HepG2 (cell line): Measurements from ENCODE around the gene ZNF618. TPM values are rescaled to one million over a fixed set of nuclear protein-coding genes. Genes with fewer than 3 reads are reported as not detected.

Source experiments
- ADNP ChIP-seq: sonication (generic); formaldehyde crosslinking; IDR thresholded peaks from 2 replicates; pipeline ENCODE4 v1.4.0; 2020; ENCODE audit warnings: missing genetic modification reagents
- ARHGAP35 ChIP-seq: sonication (generic); formaldehyde crosslinking; IDR thresholded peaks from 2 replicates; pipeline ENCODE4 v1.9.0; 2022; ENCODE audit warnings: mild to moderate bottlenecking, inconsistent platforms, moderate library complexity, missing genetic modification reagents, borderline replicate concordance
- CBFB ChIP-seq: sonication (generic); formaldehyde crosslinking; IDR thresholded peaks from 2 replicates; pipeline ENCODE4 v1.4.0; 2020; ENCODE audit warnings: missing genetic modification reagents
- FOXJ3 ChIP-seq: sonication (generic); formaldehyde crosslinking; IDR thresholded peaks from 2 replicates; pipeline ENCODE4 v1.4.0; 2020; ENCODE audit warnings: missing genetic modification reagents, mild to moderate bottlenecking, borderline replicate concordance
- FOXO4 ChIP-seq: sonication (generic); formaldehyde crosslinking; conservative IDR thresholded peaks from 2 replicates; pipeline ENCODE4 v1.8.1; 2023; ENCODE audit warnings: missing genetic modification reagents
- HBP1 ChIP-seq: IDR thresholded peaks from 2 replicates; pipeline ENCODE4 v1.6.1; 2016; ENCODE audit warnings: low read depth, control low read depth
- HNRNPUL1 ChIP-seq: fragments of 200-400 bp; formaldehyde crosslinking; IDR thresholded peaks from 2 replicates; pipeline ENCODE4 v1.6.1; 2017; ENCODE audit warnings: low read depth, mild to moderate bottlenecking, low read length, moderate library complexity
- LCORL ChIP-seq, 2 experiments: fragments of 450-650 bp in 1 of 2; sonication (generic) in 1 of 2; formaldehyde crosslinking in 1 of 2; IDR thresholded peaks; 2 replicates each; pipeline versions ENCODE4 v1.5.0 to v1.6.1; 2017 to 2020; ENCODE audit warnings: antibody characterized with exemption in 1 of 2, missing genetic modification reagents in 1 of 2
- MLLT10 ChIP-seq: sonication (generic); formaldehyde crosslinking; IDR thresholded peaks from 2 replicates; pipeline ENCODE4 v1.4.0; 2020; ENCODE audit warnings: missing genetic modification reagents
- SKIL ChIP-seq: sonication (generic); formaldehyde crosslinking; IDR thresholded peaks from 2 replicates; pipeline ENCODE4 v1.8.0; 2022; ENCODE audit warnings: missing genetic modification reagents, mild to moderate bottlenecking, moderate library complexity, borderline replicate concordance
- SP2 ChIP-seq: sonication (generic); formaldehyde crosslinking; IDR thresholded peaks from 2 replicates; pipeline ENCODE4 v1.5.1; 2020; ENCODE audit warnings: mild to moderate bottlenecking, missing genetic modification reagents
- ZFP36L1 ChIP-seq: sonication (generic); formaldehyde crosslinking; IDR thresholded peaks from 2 replicates; pipeline ENCODE4 v1.8.0; 2022; ENCODE audit warnings: mild to moderate bottlenecking, missing genetic modification reagents, moderate library complexity
- ZHX2 ChIP-seq, 2 experiments: sonication (generic) in 1 of 2; formaldehyde crosslinking in 1 of 2; IDR thresholded peaks; 2 replicates each; pipeline versions ENCODE4 v1.6.1 to v1.9.0; 2014 to 2022; ENCODE audit warnings: antibody characterized with exemption in 1 of 2, borderline replicate concordance in 1 of 2, inconsistent platforms in 1 of 2, low read depth in 1 of 2, missing genetic modification reagents in 1 of 2
- ZNF775 ChIP-seq: sonication (generic); formaldehyde crosslinking; IDR thresholded peaks from 2 replicates; pipeline ENCODE4 v1.4.0; 2020; ENCODE audit warnings: missing genetic modification reagents, mild to moderate bottlenecking, moderate library complexity, borderline replicate concordance
- ZNF782 ChIP-seq: sonication (generic); formaldehyde crosslinking; IDR thresholded peaks from 2 replicates; pipeline ENCODE4 v1.4.0; 2020; ENCODE audit warnings: missing genetic modification reagents, mild to moderate bottlenecking, borderline replicate concordance
- polyA plus RNA-seq, 8 experiments: library from polyadenylated mRNA; depleted of rRNA in 3 of 8; stranded (reverse) in 7 of 8; unstranded in 1 of 8; fragments of >200 nt; fragmentation: Illumina TruSeq in 4 of 8; extraction: Trizol in 4 of 8; gene quantifications; 2 replicates each; pipeline versions ENCODE4 v1.2.1 to v1.2.3, GENCODE V29; 2011 to 2016; ENCODE audit warnings: low read depth in 4 of 8, missing spikeins in 1 of 8, mixed read lengths in 1 of 8; ENCODE audit not compliant: insufficient read depth in 1 of 8
- total RNA-seq, 5 experiments: library from RNA; depleted of rRNA; stranded (reverse); fragments of >200 nt; fragmentation: Illumina TruSeq; extraction: Trizol; gene quantifications; 2 replicates each; pipeline ENCODE4 v1.2.3, GENCODE V29; 2016; ENCODE audit warnings: low read depth in 1 of 5

ZNF618 gene
- total and polyA plus RNA-seq, 2 of the 13 experiments (the other 11 are each of a cell fraction or from before 2014, with no cell fraction given) = 0.07 TPM

- no peak for TF ChIP-seq ZHX2 (IDR thresholded peaks at IDR 0.05; ENCODE audit: low read depth)
- no peak; the same call in 1 of the 2 replicates for TF ChIP-seq ZHX2 (CRISPR knock-in tag; IDR thresholded peaks at IDR 0.05; ENCODE audit: borderline replicate concordance)
- TF ChIP-seq ZNF775 = no peak
- TF ChIP-seq SP2 (CRISPR knock-in tag) = no peak
- TF ChIP-seq CBFB (CRISPR knock-in tag) = no peak
- TF ChIP-seq FOXJ3 = peak; percentile 89
- TF ChIP-seq HBP1 = peak; percentile 68; the same call in 1 of the 2 replicates
- no peak for TF ChIP-seq SKIL
- TF ChIP-seq ZNF782 (CRISPR knock-in tag) = peak; percentile 39; the same call in 1 of the 2 replicates
- peak; percentile 96 for TF ChIP-seq ADNP (CRISPR knock-in tag)
- TF ChIP-seq ZFP36L1 (CRISPR knock-in tag) = peak; percentile 56; the same call in 1 of the 2 replicates
- TF ChIP-seq FOXO4 (CRISPR knock-in tag) = no peak
- no peak; the same call in 1 of the 2 replicates for TF ChIP-seq LCORL (IDR thresholded peaks at IDR 0.05)
- TF ChIP-seq LCORL (CRISPR knock-in tag; IDR thresholded peaks at IDR 0.05) = peak; percentile 82; the same call in 1 of the 2 replicates
- no peak for TF ChIP-seq MLLT10 (CRISPR knock-in tag)
- TF ChIP-seq HNRNPUL1 = peak; percentile 82
- TF ChIP-seq ARHGAP35 (CRISPR knock-in tag) = no peak; the same call in 1 of the 2 replicates
Measured at GRCh38 chr9:114080773-114081440, 204.8 kb downstream of the ZNF618 start (continued).
